Hematopoietic multipotent progenitor cell treated with erythropoietin and hydrocortisone succinate and interleukin-3 and kit ligand, for 17 days (in vitro differentiated cells): ENCODE measurements around the gene PRPF6.

Experiments
- DNase-seq: peaks from one replicate; pipeline ENCODE4 v3.0.0-alpha.2; 2015; ENCODE audit warnings: low spot score

The PRPF6 gene

GRCh38 chr20:64035933-64036345 is 55.0 kb downstream of the PRPF6 start, which contains the start of gene C20orf204:
TSS of gene C20orf204 (plus strand) at chr20:64036182. CDS start at chr20:64036324, 142 bp downstream.
- no peak for DNase-seq

GRCh38 chr20:64036346-64037198 is 55.6 kb downstream of the PRPF6 start:
- DNase-seq: no peak

- DNase-seq: no peak
Observed at GRCh38 chr20:64037199-64037497, 56.2 kb downstream of the PRPF6 start.

GRCh38 chr20:64037498-64038213 is 56.7 kb downstream of the PRPF6 start:
- DNase-seq: no peak

- DNase-seq: no peak
Observed at GRCh38 chr20:64038224-64038564, 57.3 kb downstream of the PRPF6 start.

GRCh38 chr20:64038565-64039292 is 57.8 kb downstream of the PRPF6 start:
- DNase-seq: no peak

GRCh38 chr20:64039293-64040160 is 58.6 kb downstream of the PRPF6 start:
- no peak for DNase-seq

- DNase-seq: no peak
Observed at GRCh38 chr20:64040231-64041039, 59.5 kb downstream of the PRPF6 start.

GRCh38 chr20:64041040-64041780 is 60.3 kb downstream of the PRPF6 start:
- no peak for DNase-seq

GRCh38 chr20:64041781-64042053 is 60.8 kb downstream of the PRPF6 start:
- no peak for DNase-seq

- no peak for DNase-seq
Observed at GRCh38 chr20:64042054-64042781, 61.3 kb downstream of the PRPF6 start.

GRCh38 chr20:64043768-64044167 is 62.8 kb downstream of the PRPF6 start:
- no peak for DNase-seq

GRCh38 chr20:64044484-64045247 is 63.7 kb downstream of the PRPF6 start:
- DNase-seq: no peak

GRCh38 chr20:64045346-64046011 is 64.5 kb downstream of the PRPF6 start:
- no peak for DNase-seq

GRCh38 chr20:64047046-64047389 is 66.1 kb downstream of the PRPF6 start:
- DNase-seq: no peak

GRCh38 chr20:64047968-64048401 is 67.1 kb downstream of the PRPF6 start:
- DNase-seq: no peak

GRCh38 chr20:64048402-64049044 is 67.6 kb downstream of the PRPF6 start:
- DNase-seq: no peak
